NB4 (cell line): ENCODE data around the gene RNF212.

Experiments
- DNase-seq: peaks from one replicate; pipeline ENCODE4 v3.0.0; 2010; ENCODE audit warnings: low read depth
- H3K4me3 ChIP-seq: one replicate; pipeline ENCODE4 v1.5.1; 2011; ENCODE audit warnings: mild to moderate bottlenecking, low read depth, low read length, moderate library complexity
- CTCF ChIP-seq: IDR thresholded peaks from one replicate; pipeline ENCODE4 v1.5.1; 2012; ENCODE audit warnings: low read depth, low read length
- MAX ChIP-seq: IDR thresholded peaks from 2 replicates; pipeline ENCODE4 v1.6.1; 2011; ENCODE audit warnings: low read depth, low read length
- MYC ChIP-seq: IDR thresholded peaks from 2 replicates; pipeline ENCODE4 v1.6.1; 2011; ENCODE audit warnings: low read depth, low read length
- POLR2A ChIP-seq: IDR thresholded peaks from 2 replicates; pipeline ENCODE4 v1.6.1; 2011; ENCODE audit warnings: mild to moderate bottlenecking; ENCODE audit not compliant: insufficient read length; ENCODE audit errors: extremely low read depth

RNF212 gene

GRCh38 chr4:1099684-1100335 lies 13.6 kb downstream of the RNF212 start:
- TF ChIP-seq POLR2A: no peak
- no peak for TF ChIP-seq CTCF
- TF ChIP-seq MYC: no peak
- TF ChIP-seq MAX: no peak
- no peak overlapping the region for H3K4me3 ChIP-seq
- DNase-seq: no peak

DNA sequence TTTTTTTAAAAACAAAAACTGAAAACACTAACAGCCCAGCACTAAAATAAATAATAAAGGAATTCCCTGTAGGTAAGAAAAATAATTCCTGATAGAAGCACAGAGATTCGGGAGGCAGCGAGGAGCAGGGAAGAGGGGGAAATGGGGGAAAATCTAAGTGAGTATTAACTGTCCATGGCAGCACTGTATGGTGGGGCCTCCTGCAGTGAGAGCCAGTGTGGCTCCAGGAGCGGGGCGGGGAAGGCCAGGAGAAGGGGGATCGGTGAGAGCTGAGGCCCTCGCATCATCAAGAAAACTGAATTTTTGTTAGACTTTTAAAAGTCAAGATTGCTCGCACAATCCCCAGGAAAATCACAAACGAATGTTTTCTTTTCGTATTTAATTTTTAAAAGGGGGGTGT lies 14.1 kb downstream of the RNF212 start:
- no peak for TF ChIP-seq CTCF
- TF ChIP-seq MAX: no peak
- TF ChIP-seq MYC: no peak
- no peak for TF ChIP-seq POLR2A
- no peak for DNase-seq
- H3K4me3 ChIP-seq: no peak overlapping the region

- TF ChIP-seq MAX: no peak
- no peak for TF ChIP-seq CTCF
Observed at GRCh38 chr4:1098311-1098925, 14.9 kb downstream of the RNF212 start.

DNA sequence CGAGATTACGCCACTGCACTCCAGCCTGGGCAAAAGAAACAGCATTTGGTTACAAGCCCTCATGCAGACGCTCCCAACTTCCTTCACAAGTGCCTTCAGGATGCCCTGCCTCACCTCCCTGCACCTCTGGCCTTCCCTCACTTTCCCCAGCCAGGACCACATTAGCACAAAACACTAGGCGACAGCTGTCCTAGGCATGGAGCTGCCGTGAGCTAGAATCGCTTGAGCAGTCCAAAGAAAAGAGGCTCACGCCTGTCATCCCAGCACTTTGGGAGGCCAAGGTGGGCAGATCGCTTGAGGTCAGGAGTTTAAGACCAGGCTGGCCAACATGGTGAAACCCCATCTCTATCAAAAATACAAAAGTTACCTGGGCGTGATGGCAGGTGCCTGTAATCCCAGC lies 15.8 kb downstream of the RNF212 start:
- no peak overlapping the region for H3K4me3 ChIP-seq
- no peak for DNase-seq
- no peak for TF ChIP-seq MYC
- TF ChIP-seq MAX: no peak

More at GRCh38 chr4:1098311-1098925, 14.9 kb downstream of the RNF212 start:
- no peak overlapping the region for H3K4me3 ChIP-seq
- no peak for DNase-seq

DNA sequence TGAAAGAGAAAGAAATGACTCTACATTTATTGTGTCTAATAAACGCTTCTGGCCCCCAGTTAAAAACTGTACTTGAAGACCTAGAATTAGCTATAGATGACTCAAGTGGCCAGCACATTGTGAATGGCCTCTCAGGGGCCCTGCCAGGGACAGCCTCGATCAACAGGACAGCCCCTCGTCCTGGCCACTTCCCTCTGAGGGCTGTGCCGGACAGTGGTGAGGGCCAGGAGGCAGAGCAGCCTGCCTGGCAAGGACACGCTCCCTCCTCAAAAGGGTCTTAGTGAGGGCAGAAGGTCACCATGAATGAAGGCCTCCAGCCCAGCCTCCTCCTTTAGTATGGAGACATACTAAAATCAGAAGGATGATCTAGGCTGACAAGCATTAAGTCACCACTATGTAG lies 16.5 kb downstream of the RNF212 start:
- no peak for DNase-seq
- no peak overlapping the region for H3K4me3 ChIP-seq
- TF ChIP-seq POLR2A (no peak), MAX (no peak)

DNA sequence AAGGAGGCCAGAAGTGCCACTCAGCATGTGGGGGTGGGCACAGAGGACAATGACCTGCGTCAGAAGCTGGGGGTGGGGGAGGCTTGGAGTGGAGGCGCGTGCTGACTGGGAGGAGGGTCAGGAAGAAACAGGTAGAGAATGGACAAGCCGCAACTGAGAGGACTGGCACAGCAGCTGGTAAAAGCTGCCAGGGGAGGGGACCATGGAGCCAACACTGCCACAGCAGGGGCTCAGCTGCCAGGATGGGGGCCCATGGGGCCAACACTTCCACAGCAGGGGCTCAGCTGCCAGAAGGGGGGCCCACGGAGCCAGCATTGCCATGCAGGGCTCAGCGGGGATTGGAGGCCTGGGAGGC lies 19.1 kb downstream of the RNF212 start:
- DNase-seq: no peak
- H3K4me3 ChIP-seq: no peak overlapping the region
- TF ChIP-seq CTCF (no peak), MAX (no peak), MYC (no peak), POLR2A (no peak)
